ENCODE results near the gene NFIB.

NFIB gene

GRCh38 chr9:14304259-14304658 is 9.7 kb downstream of the NFIB start:
- no peak for DNase-seq (ENCODE audit: low spot score)

GRCh38 chr9:14303521-14303920 is 10.4 kb downstream of the NFIB start:
- DNase-seq (ENCODE audit: low spot score) = no peak

- DNase-seq (ENCODE audit: low spot score) = no peak
These were observed 10.8 kb downstream of the NFIB start for GRCh38 chr9:14303100-14303499.

GRCh38 chr9:14302405-14302804 is 11.5 kb downstream of the NFIB start:
- DNase-seq (ENCODE audit: low spot score) = peak; percentile 36

- no peak for DNase-seq (ENCODE audit: low spot score)
These were observed 12.3 kb downstream of the NFIB start for GRCh38 chr9:14301583-14302021.

- DNase-seq (ENCODE audit: low spot score) = no peak
These were observed 12.9 kb downstream of the NFIB start for GRCh38 chr9:14301006-14301405.

GRCh38 chr9:14300588-14300987 is 13.4 kb downstream of the NFIB start:
- DNase-seq (ENCODE audit: low spot score) = no peak

- DNase-seq (ENCODE audit: low spot score) = no peak
These were observed 13.9 kb downstream of the NFIB start for GRCh38 chr9:14300040-14300439.

- no peak for DNase-seq (ENCODE audit: low spot score)
These were observed 15.3 kb downstream of the NFIB start for GRCh38 chr9:14298601-14299022.

- DNase-seq (ENCODE audit: low spot score) = no peak
These were observed 17.3 kb downstream of the NFIB start for GRCh38 chr9:14296495-14297113.

- DNase-seq (ENCODE audit: low spot score) = no peak
These were observed 19.3 kb downstream of the NFIB start for GRCh38 chr9:14294659-14295058.

- no peak for DNase-seq (ENCODE audit: low spot score)
These were observed 20.1 kb downstream of the NFIB start for GRCh38 chr9:14293801-14294200.

GRCh38 chr9:14292181-14292739 is 21.7 kb downstream of the NFIB start:
- DNase-seq (ENCODE audit: low spot score) = no peak

- no peak for DNase-seq (ENCODE audit: low spot score)
These were observed 24.0 kb downstream of the NFIB start for GRCh38 chr9:14289916-14290315.

GRCh38 chr9:14288433-14288832 is 25.5 kb downstream of the NFIB start:
- no peak for DNase-seq (ENCODE audit: low spot score)

GRCh38 chr9:14286121-14286520 is 27.8 kb downstream of the NFIB start:
- no peak for DNase-seq (ENCODE audit: low spot score)

GRCh38 chr9:14283276-14283675 is 30.7 kb downstream of the NFIB start:
- no peak for DNase-seq (ENCODE audit: low spot score)

GRCh38 chr9:14281876-14282275 is 32.1 kb downstream of the NFIB start:
- no peak for DNase-seq (ENCODE audit: low spot score)

GRCh38 chr9:14281136-14281795 is 32.7 kb downstream of the NFIB start:
- no peak for DNase-seq (ENCODE audit: low spot score)

- no peak for DNase-seq (ENCODE audit: low spot score)
These were observed 34.3 kb downstream of the NFIB start for GRCh38 chr9:14279671-14280070.

- no peak for DNase-seq (ENCODE audit: low spot score)
These were observed 35.6 kb downstream of the NFIB start for GRCh38 chr9:14278291-14278721.

GRCh38 chr9:14277761-14278160 is 36.2 kb downstream of the NFIB start:
- no peak for DNase-seq (ENCODE audit: low spot score)

GRCh38 chr9:14277244-14277643 is 36.7 kb downstream of the NFIB start:
- DNase-seq (ENCODE audit: low spot score) = no peak

- no peak for DNase-seq (ENCODE audit: low spot score)
These were observed 38.6 kb downstream of the NFIB start for GRCh38 chr9:14275331-14275730.
